Erythroblast (primary cell): ENCODE results near the gene ALDH1L2.

Experiments
- GATA1 ChIP-seq: IDR thresholded peaks from 2 replicates; pipeline ENCODE4 v1.6.1; 2011; ENCODE audit warnings: low read depth, mild to moderate bottlenecking, control low read depth, low read length, moderate library complexity
- POLR2A ChIP-seq: IDR thresholded peaks from 2 replicates; pipeline ENCODE4 v1.6.1; 2011; ENCODE audit warnings: mild to moderate bottlenecking, low read length

- TF ChIP-seq POLR2A (no peak), GATA1 (no peak)
Measured at GRCh38 chr12:105102673-105103072, 18.4 kb upstream of the ALDH1L2 start.
